Prostate gland (tissue), 2 donors: Measurements from ENCODE around the gene CAPRIN2. TPM values are rescaled to one million over a fixed set of nuclear protein-coding genes. Genes with fewer than 3 reads are reported as not detected.

Experiments used
- DNase-seq: peaks from one replicate; pipeline ENCODE4 v3.0.0-alpha.2; 2019; ENCODE audit warnings: low spot score
- H3K27ac ChIP-seq, 2 donors: fragments of 200-600 bp; sonication (generic); 2 replicates each; pipeline ENCODE4 v1.5.1; 2017 to 2019
- H3K27me3 ChIP-seq: fragments of 200-600 bp; sonication (generic); replicated peaks from 2 replicates; pipeline ENCODE4 v1.5.1; 2019; ENCODE audit not compliant: insufficient read depth
- H3K36me3 ChIP-seq, 2 donors: fragments of 200-600 bp; sonication (generic); 1 replicate in 1 of 2; 2 replicates in 1 of 2; pipeline versions ENCODE4 v1.5.1 to v1.8.1; 2017 to 2019
- H3K4me1 ChIP-seq: fragments of 200-600 bp; sonication (generic); replicated peaks from 2 replicates; pipeline ENCODE4 v1.5.1; 2019
- H3K4me3 ChIP-seq, 2 donors: fragments of 200-600 bp; sonication (generic); 2 replicates each; pipeline ENCODE4 v1.5.1; 2017 to 2019
- H3K9me3 ChIP-seq: fragments of 200-600 bp; sonication (generic); 2 replicates; pipeline ENCODE4 v1.5.1; 2017
- CTCF ChIP-seq, 4 experiments: fragments of 200-600 bp in 2 of 4; fragments of 450-650 bp in 2 of 4; sonication (generic) in 2 of 4; IDR thresholded peaks; 1 replicate in 3 of 4; 2 replicates in 1 of 4; pipeline ENCODE4 v1.5.1; 2016 to 2019; ENCODE audit warnings: antibody characterized with exemption in 4 of 4, mild to moderate bottlenecking in 2 of 4, moderate library complexity in 2 of 4
- POLR2A ChIP-seq: fragments of 450-650 bp; IDR thresholded peaks from one replicate; pipeline ENCODE4 v1.6.1; 2016; ENCODE audit warnings: antibody characterized with exemption, mild to moderate bottlenecking
- POLR2AphosphoS5 ChIP-seq: sonication (generic); formaldehyde crosslinking; IDR thresholded peaks from one replicate; pipeline ENCODE4 v1.6.1; 2017; ENCODE audit warnings: antibody characterized with exemption
- WGBS: methylation state at CpG from one replicate; pipeline ENCODE4 v1.1.5; 2018; 5-methylcytosine and 5-hydroxymethylcytosine counted together
- intact Hi-C: fragments of 100-400 bp; cut with DNase I; formaldehyde crosslinking; loops from one replicate; pipeline ENCODE4 v1.14.2; 2022
- total RNA-seq, 2 donors: library from RNA; depleted of rRNA; stranded (reverse); fragments of >200 nt; gene quantifications; one replicate each; pipeline ENCODE4 v1.1.0, GENCODE V29; 2016

Gene CAPRIN2
- total RNA-seq, 2 donors from 2014 or later = 20.4 to 40.0 TPM

- DNase-seq = no peak
- no peak overlapping the region for H3K4me3 ChIP-seq
- H3K36me3 ChIP-seq = no peaks in the 10 kb centered on the region
- TF ChIP-seq POLR2A (no peak), POLR2AphosphoS5 (no peak), CTCF (IDR thresholded peaks at IDR 0.05) (no peak)
- intact Hi-C loops = loop anchor here (10.0 kb wide), 2 partner anchors 104 to 906 kb away; partner anchors contain the start of gene TMTC1
- 74% methylated on average over 4 of the region's 4 CpGs for WGBS
- H3K4me1 ChIP-seq = peaks cover 5% of the 10 kb centered on the region
- H3K27me3 ChIP-seq = no peaks in the 10 kb centered on the region
- H3K27ac ChIP-seq = no peak overlapping the region
- H3K9me3 ChIP-seq = no peaks in the 10 kb centered on the region
These were observed 63.5 kb downstream of the CAPRIN2 start for GRCh38 chr12:30691122-30691879.

- H3K27ac ChIP-seq = no peak overlapping the region
- H3K27me3 ChIP-seq = no peaks in the 10 kb centered on the region
- H3K4me3 ChIP-seq = no peak overlapping the region
- 85% methylated on average over 2 of the region's 2 CpGs for WGBS
- intact Hi-C loops = no loop called here
- TF ChIP-seq POLR2A = no peak
- TF ChIP-seq CTCF (IDR thresholded peaks at IDR 0.05) = no peak
- TF ChIP-seq POLR2AphosphoS5 = no peak
- no peaks in the 10 kb centered on the region for H3K36me3 ChIP-seq
- no peak for DNase-seq
- H3K4me1 ChIP-seq = no peaks in the 10 kb centered on the region
- no peaks in the 10 kb centered on the region for H3K9me3 ChIP-seq
These were observed 67.3 kb downstream of the CAPRIN2 start for GRCh38 chr12:30687265-30687986.

GRCh38 chr12:30679241-30679640 lies 75.5 kb downstream of the CAPRIN2 start:
- Histone ChIP-seq H3K27ac (no peak overlapping the region), H3K9me3 (no peaks in the 10 kb centered on the region), H3K27me3 (no peaks in the 10 kb centered on the region), H3K4me3 (no peak overlapping the region), H3K36me3 (peaks cover 0 to 2% of the 10 kb centered on the region in 2 donors), H3K4me1 (no peaks in the 10 kb centered on the region)
- DNase-seq = no peak
- intact Hi-C loops = no loop called here
- no peak for TF ChIP-seq CTCF (IDR thresholded peaks at IDR 0.05)
- no peak for TF ChIP-seq POLR2AphosphoS5
- no peak for TF ChIP-seq POLR2A
- 82% methylated on average over 1 of the region's 1 CpG for WGBS

GRCh38 chr12:30678221-30678620 lies 76.5 kb downstream of the CAPRIN2 start:
- H3K9me3 ChIP-seq = no peaks in the 10 kb centered on the region
- no peak for DNase-seq
- H3K27me3 ChIP-seq = no peaks in the 10 kb centered on the region
- no peak overlapping the region for H3K4me3 ChIP-seq
- no peaks in the 10 kb centered on the region for H3K4me1 ChIP-seq
- no peak overlapping the region for H3K27ac ChIP-seq
- H3K36me3 ChIP-seq = peaks cover 0 to 2% of the 10 kb centered on the region in 2 donors
- intact Hi-C loops = no loop called here
- 78% methylated on average over 1 of the region's 1 CpG for WGBS
- TF ChIP-seq CTCF (IDR thresholded peaks at IDR 0.05) = no peak
- TF ChIP-seq POLR2AphosphoS5 = no peak
- TF ChIP-seq POLR2A = no peak
